GM23338 (cell line): ENCODE data around the gene CIAO1.

Source experiments
- CREB1 ChIP-seq: fragments of 250-450 bp; sonication (Bioruptor Pico); IDR thresholded peaks from 2 replicates; pipeline ENCODE4 v1.5.0; 2020; ENCODE audit warnings: low read depth, mild to moderate bottlenecking, moderate library complexity
- CTCF ChIP-seq, 2 experiments: fragments of 200-600 bp in 1 of 2; sonication (generic) in 1 of 2; conservative IDR thresholded peaks; 2 replicates each; pipeline versions ENCODE4 v1.5.1 to v1.6.1; 2016 to 2017; ENCODE audit warnings: antibody characterized with exemption in 2 of 2, low read depth in 2 of 2, mild to moderate bottlenecking in 2 of 2, moderate library complexity in 1 of 2
- ETS1 ChIP-seq: IDR thresholded peaks from 2 replicates; pipeline ENCODE4 v1.6.1; 2016; ENCODE audit warnings: antibody characterized with exemption
- EZH2 ChIP-seq: fragments of 200-600 bp; sonication (generic); IDR thresholded peaks from one replicate; pipeline ENCODE4 v1.8.0; 2017; ENCODE audit warnings: antibody characterized with exemption, mild to moderate bottlenecking, low read depth; ENCODE audit not compliant: unreplicated experiment
- EZH2phosphoT487 ChIP-seq: fragments of 200-600 bp; sonication (generic); IDR thresholded peaks from one replicate; pipeline ENCODE4 v1.8.1; 2018; ENCODE audit warnings: antibody characterized with exemption; ENCODE audit not compliant: unreplicated experiment
- JUNB ChIP-seq: IDR thresholded peaks from one replicate; pipeline ENCODE4 v1.6.1; 2016; ENCODE audit warnings: antibody characterized with exemption; ENCODE audit not compliant: unreplicated experiment
- NANOG ChIP-seq: IDR thresholded peaks from 2 replicates; pipeline ENCODE4 v1.6.1; 2016; ENCODE audit warnings: antibody characterized with exemption, borderline replicate concordance
- POLR2AphosphoS5 ChIP-seq: IDR thresholded peaks from 2 replicates; pipeline ENCODE4 v1.6.1; 2016; ENCODE audit warnings: antibody characterized with exemption, low read depth
- REST ChIP-seq: IDR thresholded peaks from one replicate; pipeline ENCODE4 v1.6.1; 2018; ENCODE audit warnings: antibody characterized with exemption; ENCODE audit not compliant: unreplicated experiment
- STAT1 ChIP-seq: IDR thresholded peaks from one replicate; pipeline ENCODE4 v1.6.1; 2016; ENCODE audit warnings: antibody characterized with exemption; ENCODE audit not compliant: unreplicated experiment
- ZNF114 ChIP-seq: fragments of 250-450 bp; sonication (Bioruptor Pico); IDR thresholded peaks from 2 replicates; pipeline ENCODE4 v1.5.0; 2020; ENCODE audit warnings: mild to moderate bottlenecking, moderate library complexity
- ZNF331 ChIP-seq: fragments of 250-450 bp; sonication (Bioruptor Pico); IDR thresholded peaks from 2 replicates; pipeline ENCODE4 v1.5.0; 2020; ENCODE audit warnings: low read depth, mild to moderate bottlenecking, moderate library complexity
- ZNF462 ChIP-seq: fragments of 250-450 bp; sonication (Bioruptor Pico); IDR thresholded peaks from 2 replicates; pipeline ENCODE4 v1.5.0; 2020; ENCODE audit warnings: mild to moderate bottlenecking, moderate library complexity

GRCh38 chr2:96247009-96247408 lies 19.0 kb upstream of the CIAO1 start:
- no peak for TF ChIP-seq CTCF (conservative IDR thresholded peaks at IDR 0.05; ENCODE audit: low read depth in 2 of 2)
- no peak for TF ChIP-seq REST
- TF ChIP-seq NANOG: no peak
- no peak for TF ChIP-seq CREB1 (CRISPR knock-in tag)
- TF ChIP-seq EZH2phosphoT487: no peak
- TF ChIP-seq EZH2: no peak
- TF ChIP-seq ETS1: no peak
- TF ChIP-seq POLR2AphosphoS5: no peak
- no peak for TF ChIP-seq STAT1
- TF ChIP-seq ZNF331 (CRISPR knock-in tag): no peak
- no peak for TF ChIP-seq ZNF462 (CRISPR knock-in tag)
- TF ChIP-seq ZNF114 (CRISPR knock-in tag): no peak
- TF ChIP-seq JUNB: no peak
